Activated T-helper 1 cell treated with anti-CD3 and anti-CD28 coated beads, Interleukin-2, amount 50 U/mL, for 16 hours (primary cell): Measurements from ENCODE around the gene GPR37L1.

ENCODE experiments used
- DNase-seq, 2 donors: peaks; one replicate each; pipeline ENCODE4 v3.0.0-alpha.2; 2020; ENCODE audit warnings: low read depth in 1 of 2, low spot score in 1 of 2

The GPR37L1 gene

DNA sequence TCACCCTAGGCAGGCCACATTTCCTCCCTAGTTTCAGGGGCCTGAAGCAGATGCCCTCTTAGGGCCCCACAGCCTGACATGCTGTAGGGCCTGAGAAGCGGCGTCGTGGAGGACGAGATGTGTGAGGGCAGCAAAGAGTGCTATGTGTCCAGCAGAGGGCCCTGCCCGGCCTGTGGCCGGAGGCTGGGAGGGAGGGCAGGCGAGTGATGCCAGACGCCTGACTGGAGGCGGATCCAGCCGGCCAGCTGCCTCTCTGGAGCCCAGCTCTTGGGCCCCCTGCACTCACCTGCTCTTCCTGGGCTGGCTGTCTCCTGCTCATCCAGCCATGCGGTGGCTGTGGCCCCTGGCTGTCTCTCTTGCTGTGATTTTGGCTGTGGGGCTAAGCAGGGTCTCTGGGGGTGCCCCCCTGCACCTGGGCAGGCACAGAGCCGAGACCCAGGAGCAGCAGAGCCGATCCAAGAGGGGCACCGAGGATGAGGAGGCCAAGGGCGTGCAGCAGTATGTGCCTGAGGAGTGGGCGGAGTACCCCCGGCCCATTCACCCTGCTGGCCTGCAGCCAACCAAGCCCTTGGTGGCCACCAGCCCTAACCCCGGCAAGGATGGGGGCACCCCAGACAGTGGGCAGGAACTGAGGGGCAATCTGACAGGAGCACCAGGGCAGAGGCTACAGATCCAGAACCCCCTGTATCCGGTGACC lies at the start of gene GPR37L1:
TSS of gene GPR37L1 (plus strand) at position 279 of the 697 bp plus-strand sequence. CDS start at position 326, 47 bp downstream.
- no peak for DNase-seq

DNA sequence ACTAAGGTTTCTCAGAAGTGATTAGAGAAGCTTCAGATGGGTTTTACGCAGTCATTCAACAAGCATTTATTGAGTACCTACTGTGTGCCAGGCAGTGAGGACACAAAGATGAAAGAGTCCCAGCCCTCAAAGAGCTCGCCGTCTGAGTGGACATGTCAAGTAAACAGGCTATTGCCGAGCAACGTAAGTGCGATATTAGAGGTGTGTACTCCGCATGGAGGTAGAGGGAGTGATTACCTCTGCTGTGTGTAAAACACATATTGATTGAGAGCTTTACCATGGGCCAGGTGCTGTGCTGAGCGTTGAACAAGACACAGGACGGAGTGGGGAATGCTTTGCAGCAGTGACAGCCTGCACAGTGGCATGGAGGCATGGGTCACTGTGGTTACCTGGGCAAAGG lies 49.5 kb upstream of the GPR37L1 start:
- DNase-seq: no peak

- DNase-seq: no peak
Observed at GRCh38 chr1:202074985-202075384, 47.7 kb upstream of the GPR37L1 start.

- no peak for DNase-seq
Observed at GRCh38 chr1:202075389-202075788, 47.3 kb upstream of the GPR37L1 start.

- DNase-seq: no peak
Observed at GRCh38 chr1:202076050-202076511, 46.6 kb upstream of the GPR37L1 start.

DNA sequence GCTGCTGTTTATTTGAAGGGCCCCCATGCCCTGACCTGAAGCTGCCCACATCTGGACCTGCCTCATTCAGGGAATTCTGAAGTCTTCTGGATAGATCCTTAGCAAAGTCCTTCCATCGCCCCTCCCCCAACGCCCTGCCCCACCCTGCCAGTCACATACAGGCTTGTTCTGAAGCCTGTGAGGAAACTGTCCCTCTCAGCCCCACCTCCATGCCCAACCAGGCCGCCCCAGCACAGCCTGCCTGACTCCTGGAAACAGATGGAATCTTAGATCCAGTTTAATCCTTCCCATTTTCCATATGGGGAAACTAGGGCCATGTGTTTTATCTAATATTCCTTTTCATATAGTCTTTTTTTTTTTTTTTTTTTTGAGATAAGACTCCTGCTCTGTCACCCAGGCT lies 44.5 kb upstream of the GPR37L1 start:
- DNase-seq: no peak

DNA sequence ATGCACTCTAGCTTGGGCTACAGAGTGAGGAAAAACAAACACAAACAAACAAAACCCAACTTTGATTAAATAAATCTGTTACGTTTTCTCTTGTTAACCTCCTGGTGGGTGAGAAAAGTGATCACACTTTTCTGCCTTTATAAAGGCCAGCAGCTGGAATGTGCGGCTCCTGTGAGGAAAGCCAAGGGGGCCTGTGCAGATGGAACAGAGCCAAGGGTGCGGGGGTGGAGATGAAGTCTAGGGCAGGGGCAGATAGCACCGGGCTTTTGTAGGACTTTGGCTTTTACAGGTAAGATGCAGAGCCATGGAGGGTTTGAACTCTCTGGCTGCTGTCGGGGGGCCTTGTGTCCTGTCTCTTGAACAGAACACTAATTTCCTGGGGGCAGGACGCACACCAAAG lies 40.7 kb upstream of the GPR37L1 start:
- DNase-seq: no peak

DNA sequence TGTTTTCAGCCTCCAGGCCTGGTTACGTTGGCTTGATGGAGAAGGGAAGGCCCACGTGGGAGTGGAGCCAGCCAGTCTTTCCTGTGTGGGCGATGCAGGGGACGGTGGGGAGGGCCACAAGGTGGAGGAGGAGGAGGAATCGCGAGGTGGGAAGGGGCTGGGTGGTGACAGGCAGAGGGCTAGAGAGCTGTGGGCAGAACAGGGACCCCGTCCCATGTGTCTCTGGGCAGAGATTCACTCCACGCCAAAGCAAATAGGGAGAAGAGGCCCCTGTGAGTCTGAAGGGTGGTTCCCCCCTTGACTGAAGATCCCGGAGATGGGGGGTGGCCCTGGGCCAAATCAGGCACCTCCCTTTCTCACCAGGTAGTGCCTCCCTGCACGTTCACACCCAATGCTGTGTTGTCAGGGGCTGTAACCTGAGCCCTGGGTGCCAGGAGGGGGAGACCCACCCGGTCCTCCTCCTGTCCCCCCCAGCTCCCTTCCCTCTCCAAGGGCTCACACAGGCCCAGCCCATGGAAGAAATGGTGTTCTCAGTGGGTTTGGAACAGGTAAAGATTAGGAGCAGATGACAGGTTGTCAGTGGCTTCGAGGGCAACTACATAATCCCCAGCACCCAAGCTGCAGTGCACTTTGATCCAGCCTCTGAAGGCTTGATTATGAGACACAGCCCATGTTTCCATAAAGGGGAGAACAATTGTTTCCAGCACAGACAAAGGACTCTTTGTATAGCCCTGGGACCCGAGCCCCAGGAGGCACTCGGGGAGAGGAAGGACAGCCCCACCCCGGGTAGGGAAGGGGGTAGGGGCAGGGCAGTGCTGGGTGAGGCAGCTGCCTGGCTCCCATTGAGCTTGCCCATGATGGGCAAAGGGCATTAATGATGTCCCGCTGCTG lies 37.7 kb upstream of the GPR37L1 start:
- no peak for DNase-seq

DNA sequence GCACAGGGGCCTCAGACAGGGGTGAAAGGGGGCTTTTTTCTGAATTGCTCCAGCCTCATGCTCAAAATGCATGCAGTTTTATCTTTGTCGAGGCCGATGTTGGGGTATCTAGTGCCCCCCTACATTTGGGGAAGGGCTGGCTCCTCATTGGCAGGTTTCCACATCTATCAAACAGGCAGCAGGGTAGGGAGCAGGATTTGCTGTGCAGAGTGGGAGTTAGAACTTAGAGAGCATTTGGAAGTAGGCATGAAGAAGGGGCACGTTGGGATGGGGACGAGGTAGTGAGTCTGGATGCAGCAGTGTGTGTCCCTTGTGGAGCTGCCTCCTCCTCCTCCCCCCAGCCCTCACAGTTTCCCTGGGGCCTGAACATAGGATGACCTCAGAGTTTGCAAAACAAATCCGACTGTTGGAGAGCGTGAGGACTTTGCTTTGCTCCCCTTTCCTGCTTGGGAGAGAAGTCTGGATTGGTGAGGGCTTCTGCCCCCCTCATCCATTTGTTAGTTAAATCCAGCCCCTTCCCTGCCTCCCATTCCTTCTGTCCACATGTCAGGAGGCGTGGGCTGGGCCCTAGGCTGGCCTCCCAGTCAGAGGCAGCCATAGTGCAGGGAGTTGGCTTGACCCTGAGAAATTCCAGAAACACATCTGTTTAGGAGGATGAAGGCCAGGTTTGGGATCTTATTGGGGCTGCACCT lies 36.9 kb upstream of the GPR37L1 start:
- DNase-seq: no peak

DNA sequence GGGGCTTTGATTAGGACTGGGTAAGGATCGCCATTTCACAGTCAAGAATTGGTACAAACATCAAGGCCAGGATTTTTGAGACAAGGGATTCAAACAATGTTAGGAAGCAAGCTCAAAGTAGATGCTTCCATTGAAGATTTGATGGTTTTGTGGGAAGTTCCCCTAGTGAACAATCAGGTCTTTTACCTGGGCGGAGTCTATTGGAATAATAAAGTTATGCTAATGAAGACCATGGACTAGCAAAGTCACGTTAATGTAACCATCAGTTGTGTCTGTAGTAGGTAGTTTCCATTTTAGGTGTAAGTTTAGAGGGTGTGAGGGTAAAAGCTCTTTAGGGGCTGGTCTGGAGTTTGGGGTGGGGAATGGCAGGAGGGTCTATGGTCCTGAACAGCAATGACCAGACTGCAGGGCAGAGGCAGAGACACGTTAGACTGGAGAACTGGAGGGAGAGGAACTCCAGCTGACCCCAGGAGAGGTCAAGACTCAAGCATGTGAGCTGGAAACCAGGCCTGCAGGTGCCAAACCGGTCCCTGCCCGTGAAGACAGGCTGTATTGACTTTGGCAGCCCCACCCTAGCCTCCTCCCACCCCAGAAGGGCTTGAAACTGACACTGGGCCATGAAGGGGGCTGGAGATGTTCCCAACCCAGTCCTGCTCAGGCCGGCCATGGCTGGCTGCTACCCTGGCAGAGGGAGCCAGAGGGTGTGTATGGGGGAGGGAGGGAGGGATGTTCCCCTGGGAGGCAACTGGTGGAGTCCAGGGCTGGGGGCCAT lies 36.0 kb upstream of the GPR37L1 start:
- DNase-seq: no peak

GRCh38 chr1:202088206-202088605 lies 34.5 kb upstream of the GPR37L1 start:
- no peak for DNase-seq

DNA sequence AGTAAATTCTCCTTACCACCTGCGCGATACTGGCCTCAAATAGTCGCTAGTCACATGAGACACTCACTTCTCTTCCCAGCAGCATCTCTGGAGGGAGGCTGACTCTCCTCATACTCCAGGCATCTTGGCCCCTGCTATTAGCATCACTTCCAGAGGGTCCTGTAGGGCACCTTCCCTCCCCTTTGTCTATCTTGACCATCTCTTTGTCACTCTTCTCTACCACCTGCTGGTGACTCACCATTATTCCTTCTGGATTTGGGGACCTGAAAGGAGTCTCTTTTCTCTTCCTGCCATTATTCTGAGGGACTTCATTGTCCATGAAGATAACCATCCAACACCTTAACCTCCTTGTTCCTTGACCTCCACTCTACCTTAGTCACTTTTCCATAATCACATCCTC lies 31.7 kb upstream of the GPR37L1 start:
- DNase-seq: no peak

GRCh38 chr1:202093858-202094257 lies 28.9 kb upstream of the GPR37L1 start:
- DNase-seq: no peak

- no peak for DNase-seq
Observed at GRCh38 chr1:202101184-202101583, 21.5 kb upstream of the GPR37L1 start.

DNA sequence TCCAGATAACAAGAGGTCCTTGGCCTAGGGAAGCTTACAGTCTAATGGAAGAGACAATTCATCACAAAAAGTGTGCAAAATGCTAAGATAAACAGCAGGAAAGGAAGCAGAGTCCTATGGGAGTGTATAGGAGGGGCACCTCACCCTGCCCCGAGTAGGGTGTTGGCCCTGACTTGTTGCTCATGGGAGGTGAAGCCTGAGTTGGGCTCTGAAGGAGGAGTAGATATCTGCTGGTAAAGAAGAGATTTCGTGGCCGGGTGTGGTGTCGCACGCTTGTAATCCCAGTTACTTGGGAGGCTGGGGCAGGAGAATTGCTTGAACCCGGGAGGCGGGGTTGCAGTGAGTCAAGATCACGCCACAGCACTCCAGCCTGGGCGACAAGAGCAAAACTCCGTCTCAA lies 18.6 kb upstream of the GPR37L1 start:
- no peak for DNase-seq

DNA sequence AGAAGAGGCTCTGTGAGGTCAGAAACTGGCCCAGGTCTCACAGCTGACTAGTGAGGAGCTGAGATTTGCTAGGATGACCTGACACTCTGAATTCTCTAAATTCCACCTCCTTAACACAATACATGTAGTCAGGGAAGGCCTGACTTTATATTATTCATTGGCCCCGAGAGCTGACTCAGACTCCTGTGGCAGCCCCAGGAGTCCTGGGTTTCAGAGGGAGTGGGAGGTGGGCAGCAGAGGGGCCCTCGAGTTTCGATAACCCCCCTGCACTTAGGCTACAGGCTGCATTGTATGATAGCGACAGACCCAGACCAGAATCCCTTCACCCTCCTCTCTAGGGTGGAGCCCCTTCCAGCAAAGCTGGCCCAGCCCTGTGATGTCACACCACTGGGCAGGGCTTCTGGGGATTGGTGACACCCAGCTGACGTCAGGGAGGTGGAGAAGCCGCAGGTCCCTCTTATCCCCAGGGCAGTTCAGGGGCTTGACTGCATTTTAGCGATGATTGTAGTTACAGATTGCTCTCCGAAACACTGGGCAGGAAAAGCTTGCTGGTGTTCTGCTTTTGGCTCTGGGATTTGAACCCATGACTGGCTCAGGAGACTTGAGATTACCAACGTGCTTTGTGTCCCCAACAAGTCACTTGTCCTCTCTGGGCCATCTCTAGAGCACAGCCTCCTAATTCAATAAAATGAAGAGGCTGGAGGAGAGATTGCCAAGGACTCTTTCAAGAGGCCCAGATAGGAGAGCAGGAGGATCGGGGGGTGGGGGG lies 17.0 kb upstream of the GPR37L1 start:
- DNase-seq: no peak

DNA sequence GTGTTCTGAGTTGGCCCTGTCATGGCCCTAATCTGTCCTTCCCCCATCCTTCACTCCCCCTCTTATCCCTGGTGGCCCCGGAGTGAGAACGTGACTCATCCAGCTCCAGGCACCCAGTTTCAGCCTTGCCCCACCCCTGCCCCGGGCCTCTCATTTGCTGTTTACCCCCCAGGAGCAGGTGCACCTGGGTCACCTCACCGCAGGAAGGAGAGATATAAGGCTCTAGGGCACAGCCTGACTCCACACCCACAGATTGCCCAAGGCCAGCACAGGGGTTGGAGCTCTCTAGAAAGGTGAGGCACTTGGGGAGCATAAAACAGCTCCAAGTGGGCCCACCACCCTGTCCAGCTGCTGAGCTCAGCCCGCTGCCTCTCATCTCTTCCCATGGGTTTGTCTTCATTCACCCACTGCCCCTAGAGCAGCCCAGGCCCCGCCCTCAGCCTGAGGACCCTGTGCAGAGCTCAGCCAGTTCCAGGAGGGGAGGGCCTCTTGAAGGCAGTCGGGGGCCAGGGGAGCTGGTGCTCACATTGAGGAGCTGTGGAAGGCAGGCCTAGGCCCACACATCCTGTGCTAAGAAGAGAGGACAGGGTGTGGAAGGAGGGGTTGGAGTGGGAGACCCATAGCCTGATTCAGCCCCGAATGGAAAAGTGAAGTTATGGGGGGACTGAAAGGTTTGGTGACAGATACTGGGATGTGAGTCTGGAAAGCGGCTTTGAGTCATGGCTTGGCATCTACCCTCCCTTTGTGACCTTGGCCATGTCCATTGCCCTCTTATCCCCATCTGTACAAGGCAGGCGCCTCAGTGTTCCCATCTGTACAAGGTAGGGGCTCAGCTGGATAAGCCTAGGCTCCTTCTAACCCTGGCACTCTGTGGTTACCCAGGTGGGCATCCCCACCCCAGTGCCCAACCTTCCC lies 16.1 kb upstream of the GPR37L1 start:
- no peak for DNase-seq

DNA sequence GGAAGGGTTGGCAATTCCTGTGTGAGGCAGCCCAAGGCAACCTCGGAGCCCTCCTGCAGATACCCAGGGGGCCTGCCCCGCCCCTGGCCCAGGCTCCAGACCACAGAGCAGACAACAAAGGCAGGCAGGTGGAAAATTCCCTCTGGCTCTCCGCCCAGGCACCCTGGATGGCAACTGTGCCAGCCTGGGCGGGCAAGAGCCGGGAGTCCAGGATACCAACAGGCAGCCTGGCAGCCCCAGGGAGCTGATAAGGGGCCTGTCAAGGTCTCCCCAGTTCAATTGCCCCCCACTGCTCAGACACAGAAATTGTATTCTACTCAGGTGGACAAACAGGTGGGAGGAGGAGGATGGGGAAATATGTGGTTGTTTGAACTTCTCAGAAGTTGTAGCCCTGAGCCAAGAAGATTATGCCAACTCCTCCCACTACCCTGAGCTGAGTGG lies 15.4 kb upstream of the GPR37L1 start:
- no peak for DNase-seq
